Left ventricle myocardium inferior (tissue), 1 donor: Measurements from ENCODE around the gene ACTL10. TPM values are rescaled to one million over a fixed set of nuclear protein-coding genes. Genes with fewer than 3 reads are reported as not detected.
"Not testable (repeated sequence)": the region's sequence is repeated elsewhere in the genome, so short reads cannot be mapped to it uniquely, and the experiment has no call there.

Experiments used
- DNase-seq: peaks from one replicate; pipeline ENCODE4 v3.0.0-alpha.2; 2020
- H3K27ac ChIP-seq: fragments of 200-600 bp; replicated peaks from 2 replicates; pipeline ENCODE4 v1.8.0; 2021
- H3K27me3 ChIP-seq: fragments of 200-600 bp; 2 replicates; pipeline ENCODE4 v1.8.0; 2021; ENCODE audit warnings: low read depth
- H3K36me3 ChIP-seq: fragments of 200-600 bp; 2 replicates; pipeline ENCODE4 v1.8.0; 2021
- H3K4me1 ChIP-seq: fragments of 200-600 bp; 2 replicates; pipeline ENCODE4 v1.8.0; 2021
- H3K4me3 ChIP-seq: fragments of 200-600 bp; 2 replicates; pipeline ENCODE4 v1.8.0; 2021; ENCODE audit warnings: mild to moderate bottlenecking, moderate library complexity
- H3K9me3 ChIP-seq: fragments of 200-600 bp; replicated peaks from 2 replicates; pipeline ENCODE4 v1.8.0; 2021
- CTCF ChIP-seq: fragments of 200-600 bp; IDR thresholded peaks from 2 replicates; pipeline ENCODE4 v1.8.0; 2021; ENCODE audit warnings: antibody characterized with exemption, mild to moderate bottlenecking, borderline replicate concordance
- intact Hi-C: fragments of 100-400 bp; cut with micrococcal nuclease; formaldehyde crosslinking; loops from one replicate; pipeline ENCODE4 v1.11.0; 2022
- total RNA-seq: library from RNA; stranded (reverse); fragmentation: NEBNext Ultra II Directional; extraction: Animal tissue kit (Norgen Biotek cat#: 25700); gene quantifications from one replicate; pipeline ENCODE4 v1.2.1, GENCODE V29; 2021
- donor health status: DM: no; HTN: yes; CAD: no; lungs with severe emphysema.

The ACTL10 gene
- total RNA-seq, 1 donor from 2014 or later: 0.22 TPM

GRCh38 chr20:33693741-33694638 lies 27.2 kb downstream of the ACTL10 start:
- no peaks in the 10 kb centered on the region for H3K9me3 ChIP-seq
- H3K4me1 ChIP-seq: peaks cover 11% of the 10 kb centered on the region
- no peak for TF ChIP-seq CTCF
- DNase-seq: peak; percentile 53
- H3K27ac ChIP-seq: peak overlapping the region; percentile 55
- no peaks in the 10 kb centered on the region for H3K36me3 ChIP-seq
- no peak overlapping the region for H3K4me3 ChIP-seq
- intact Hi-C loops: no loop called here
- H3K27me3 ChIP-seq: no peaks in the 10 kb centered on the region

GRCh38 chr20:33694639-33695012 lies 27.9 kb downstream of the ACTL10 start:
- Histone ChIP-seq H3K4me1 (peaks cover 7% of the 10 kb centered on the region), H3K27me3 (no peaks in the 10 kb centered on the region), H3K36me3 (no peaks in the 10 kb centered on the region), H3K9me3 (no peaks in the 10 kb centered on the region), H3K4me3 (no peak overlapping the region), H3K27ac (peak overlapping the region; percentile 55)
- no peak for DNase-seq
- intact Hi-C loops: no loop called here
- no peak for TF ChIP-seq CTCF

GRCh38 chr20:33696448-33696847 lies 29.7 kb downstream of the ACTL10 start:
- no peak for DNase-seq
- Histone ChIP-seq H3K4me3 (no peak overlapping the region), H3K9me3 (no peaks in the 10 kb centered on the region), H3K4me1 (peaks cover 7% of the 10 kb centered on the region), H3K36me3 (no peaks in the 10 kb centered on the region), H3K27ac (no peak overlapping the region), H3K27me3 (no peaks in the 10 kb centered on the region)
- TF ChIP-seq CTCF: no peak
- intact Hi-C loops: no loop called here

- intact Hi-C loops: no loop called here
- H3K4me1 ChIP-seq: peaks cover 7% of the 10 kb centered on the region
- H3K27ac ChIP-seq: peak overlapping the region; percentile 12
- no peaks in the 10 kb centered on the region for H3K27me3 ChIP-seq
- no peak for TF ChIP-seq CTCF
- no peak for DNase-seq
- no peaks in the 10 kb centered on the region for H3K9me3 ChIP-seq
- no peak overlapping the region for H3K4me3 ChIP-seq
- H3K36me3 ChIP-seq: no peaks in the 10 kb centered on the region
Observed at GRCh38 chr20:33697129-33697528, 30.4 kb downstream of the ACTL10 start.

GRCh38 chr20:33698966-33699365 lies 32.2 kb downstream of the ACTL10 start:
- H3K27ac ChIP-seq, H3K36me3 ChIP-seq, intact Hi-C loops, H3K9me3 ChIP-seq, DNase-seq, H3K4me3 ChIP-seq, H3K27me3 ChIP-seq: not testable (repeated sequence)
- peaks cover 15% of the 10 kb centered on the region for H3K4me1 ChIP-seq

- intact Hi-C loops, H3K27ac ChIP-seq, DNase-seq, H3K36me3 ChIP-seq, H3K27me3 ChIP-seq, H3K9me3 ChIP-seq, H3K4me3 ChIP-seq: not testable (repeated sequence)
- H3K4me1 ChIP-seq: peaks cover 11% of the 10 kb centered on the region
Observed at GRCh38 chr20:33700696-33701441, 34.1 kb downstream of the ACTL10 start.
